ENCODE data around the gene ZBTB22.
"Not testable (repeated sequence)": the region's sequence is repeated elsewhere in the genome, so short reads cannot be mapped to it uniquely, and the experiment has no call there.

ZBTB22 gene

GRCh38 chr6:33280539-33280938 is 37.0 kb downstream of the ZBTB22 start:
- TF ChIP-seq POLR2AphosphoS5 (IDR thresholded peaks at IDR 0.05; ENCODE audit: low read depth, low read length) (no peak), TAF1 (IDR thresholded peaks at IDR 0.05; ENCODE audit: borderline replicate concordance, low read depth, low read length) (no peak), POLR2A (IDR thresholded peaks at IDR 0.05; ENCODE audit: low read depth, low read length) (no peak)
- no peak for FAIRE-seq
- no peak for DNase-seq (ENCODE audit: insufficient read length)

- no peak for FAIRE-seq
- TF ChIP-seq POLR2AphosphoS5 (IDR thresholded peaks at IDR 0.05; ENCODE audit: low read depth, low read length) (no peak; the same call in 1 of the 2 replicates), POLR2A (IDR thresholded peaks at IDR 0.05; ENCODE audit: low read depth, low read length) (no peak), TAF1 (IDR thresholded peaks at IDR 0.05; ENCODE audit: borderline replicate concordance, low read depth, low read length) (no peak)
- no peak for DNase-seq (ENCODE audit: insufficient read length)
These were observed 37.5 kb downstream of the ZBTB22 start for GRCh38 chr6:33279971-33280511.

GRCh38 chr6:33279257-33279695 is 38.3 kb downstream of the ZBTB22 start:
- DNase-seq (ENCODE audit: insufficient read length) = no peak
- no peak for TF ChIP-seq TAF1 (IDR thresholded peaks at IDR 0.05; ENCODE audit: borderline replicate concordance, low read depth, low read length)
- peak; percentile 39; the same call in 1 of the 2 replicates for TF ChIP-seq POLR2AphosphoS5 (IDR thresholded peaks at IDR 0.05; ENCODE audit: low read depth, low read length)
- peak; percentile 31; the same call in 1 of the 2 replicates for TF ChIP-seq POLR2A (IDR thresholded peaks at IDR 0.05; ENCODE audit: low read depth, low read length)
- FAIRE-seq = no peak

GRCh38 chr6:33278810-33279209 is 38.7 kb downstream of the ZBTB22 start:
- DNase-seq (ENCODE audit: insufficient read length) (no peak), FAIRE-seq (no peak)
- TF ChIP-seq POLR2A (IDR thresholded peaks at IDR 0.05; ENCODE audit: low read depth, low read length) = no peak

- DNase-seq (ENCODE audit: insufficient read length) (no peak), FAIRE-seq (no peak)
- no peak for TF ChIP-seq POLR2AphosphoS5 (IDR thresholded peaks at IDR 0.05; ENCODE audit: low read depth, low read length)
- TF ChIP-seq TAF1 (IDR thresholded peaks at IDR 0.05; ENCODE audit: borderline replicate concordance, low read depth, low read length) = no peak
- TF ChIP-seq POLR2A (IDR thresholded peaks at IDR 0.05; ENCODE audit: low read depth, low read length) = no peak
These were observed 39.2 kb downstream of the ZBTB22 start for GRCh38 chr6:33278392-33278741.

- DNase-seq (ENCODE audit: insufficient read length) (peak; percentile 66), FAIRE-seq (peak; percentile 70)
- TF ChIP-seq TAF1 (IDR thresholded peaks at IDR 0.05; ENCODE audit: borderline replicate concordance, low read depth, low read length) (no peak), POLR2AphosphoS5 (IDR thresholded peaks at IDR 0.05; ENCODE audit: low read depth, low read length) (peak; percentile 69; the same call in 1 of the 2 replicates)
These were observed 39.7 kb downstream of the ZBTB22 start for GRCh38 chr6:33277663-33278391.

- TF ChIP-seq POLR2AphosphoS5 (IDR thresholded peaks at IDR 0.05; ENCODE audit: low read depth, low read length) (peak; percentile 99), POLR2A (IDR thresholded peaks at IDR 0.05; ENCODE audit: low read depth, low read length) (peak; percentile 96), TAF1 (IDR thresholded peaks at IDR 0.05; ENCODE audit: borderline replicate concordance, low read depth, low read length) (peak; percentile 34; the same call in 1 of the 2 replicates)
- peak; percentile 84 for DNase-seq (ENCODE audit: insufficient read length)
- peak; percentile 90 for FAIRE-seq
These were observed 40.5 kb downstream of the ZBTB22 start, which contains the start of gene B3GALT4 for GRCh38 chr6:33276864-33277662. Gene B3GALT4 (plus strand): TSS chr6:33277123. CDS start chr6:33277420, 297 bp downstream.

GRCh38 chr6:33276581-33276863 is 41.0 kb downstream of the ZBTB22 start:
- TF ChIP-seq POLR2A (IDR thresholded peaks at IDR 0.05; ENCODE audit: low read depth, low read length) (no peak), TAF1 (IDR thresholded peaks at IDR 0.05; ENCODE audit: borderline replicate concordance, low read depth, low read length) (no peak), POLR2AphosphoS5 (IDR thresholded peaks at IDR 0.05; ENCODE audit: low read depth, low read length) (no peak)
- DNase-seq (ENCODE audit: insufficient read length) = no peak
- FAIRE-seq = no peak

GRCh38 chr6:33275795-33276580 is 41.6 kb downstream of the ZBTB22 start:
- TF ChIP-seq POLR2A (IDR thresholded peaks at IDR 0.05; ENCODE audit: low read depth, low read length) = peak; percentile 34; the same call in 1 of the 2 replicates
- not testable (repeated sequence) for DNase-seq (ENCODE audit: insufficient read length); FAIRE-seq

GRCh38 chr6:33273924-33274902 is 43.3 kb downstream of the ZBTB22 start:
- DNase-seq (ENCODE audit: insufficient read length) (no peak), FAIRE-seq (no peak)
- peak; percentile 69 for TF ChIP-seq POLR2A (IDR thresholded peaks at IDR 0.05; ENCODE audit: low read depth, low read length)
- peak; percentile 18 for TF ChIP-seq POLR2AphosphoS5 (IDR thresholded peaks at IDR 0.05; ENCODE audit: low read depth, low read length)
- no peak for TF ChIP-seq TAF1 (IDR thresholded peaks at IDR 0.05; ENCODE audit: borderline replicate concordance, low read depth, low read length)

Data from GM12892 (cell line).